ENCODE results near the gene CFAP221.
A peak's percentile ranks its signal among the peaks of the same experiment; 100 is the strongest.

Gene CFAP221

GRCh38 chr2:119548516-119549120, 4.4 kb downstream of the CFAP221 start:
- no peak overlapping the region for H3K4me3 ChIP-seq (ENCODE audit: low read depth, low read length)
- no peak for DNase-seq (ENCODE audit: low read depth)
- TF ChIP-seq, protein P1, sequence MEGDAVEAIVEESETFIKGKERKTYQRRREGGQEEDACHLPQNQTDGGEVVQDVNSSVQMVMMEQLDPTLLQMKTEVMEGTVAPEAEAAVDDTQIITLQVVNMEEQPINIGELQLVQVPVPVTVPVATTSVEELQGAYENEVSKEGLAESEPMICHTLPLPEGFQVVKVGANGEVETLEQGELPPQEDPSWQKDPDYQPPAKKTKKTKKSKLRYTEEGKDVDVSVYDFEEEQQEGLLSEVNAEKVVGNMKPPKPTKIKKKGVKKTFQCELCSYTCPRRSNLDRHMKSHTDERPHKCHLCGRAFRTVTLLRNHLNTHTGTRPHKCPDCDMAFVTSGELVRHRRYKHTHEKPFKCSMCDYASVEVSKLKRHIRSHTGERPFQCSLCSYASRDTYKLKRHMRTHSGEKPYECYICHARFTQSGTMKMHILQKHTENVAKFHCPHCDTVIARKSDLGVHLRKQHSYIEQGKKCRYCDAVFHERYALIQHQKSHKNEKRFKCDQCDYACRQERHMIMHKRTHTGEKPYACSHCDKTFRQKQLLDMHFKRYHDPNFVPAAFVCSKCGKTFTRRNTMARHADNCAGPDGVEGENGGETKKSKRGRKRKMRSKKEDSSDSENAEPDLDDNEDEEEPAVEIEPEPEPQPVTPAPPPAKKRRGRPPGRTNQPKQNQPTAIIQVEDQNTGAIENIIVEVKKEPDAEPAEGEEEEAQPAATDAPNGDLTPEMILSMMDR (conservative IDR thresholded peaks at IDR 0.05; ENCODE audit: low read depth, low read length): no peak

DNA sequence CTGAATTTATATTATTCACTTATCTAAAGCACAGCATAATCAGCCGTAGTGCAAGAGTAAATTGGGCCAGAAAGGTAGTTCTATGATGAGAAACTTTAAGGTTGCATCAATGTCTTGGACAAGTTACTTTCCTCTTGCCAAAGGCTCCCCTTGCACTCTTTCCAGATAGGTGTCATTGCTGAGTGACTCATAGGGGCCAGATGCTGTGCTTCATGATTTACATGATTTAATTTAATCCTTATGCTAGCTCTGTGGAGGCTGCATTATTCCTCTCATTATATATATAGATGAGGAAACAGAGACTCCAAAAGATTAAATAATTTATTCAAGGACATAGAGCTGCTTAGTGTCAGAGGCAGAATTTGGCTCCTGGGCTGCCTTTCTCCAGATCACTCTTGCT, 5.0 kb downstream of the CFAP221 start:
- H3K4me3 ChIP-seq (ENCODE audit: low read depth, low read length): no peak overlapping the region
- TF ChIP-seq, protein P1 (conservative IDR thresholded peaks at IDR 0.05; ENCODE audit: low read depth, low read length): no peak
- peak; percentile 16 for DNase-seq (ENCODE audit: low read depth)

- TF ChIP-seq, protein P1 (conservative IDR thresholded peaks at IDR 0.05; ENCODE audit: low read depth, low read length): no peak
- H3K4me3 ChIP-seq (ENCODE audit: low read depth, low read length): no peak overlapping the region
- no peak for DNase-seq (ENCODE audit: low read depth)
Measured at GRCh38 chr2:119550346-119550745, 6.1 kb downstream of the CFAP221 start.

- H3K4me3 ChIP-seq (ENCODE audit: low read depth, low read length): no peak overlapping the region
- TF ChIP-seq, protein P1 (conservative IDR thresholded peaks at IDR 0.05; ENCODE audit: low read depth, low read length): no peak
- DNase-seq (ENCODE audit: low read depth): no peak
Measured at GRCh38 chr2:119550856-119551255, 6.6 kb downstream of the CFAP221 start.

DNA sequence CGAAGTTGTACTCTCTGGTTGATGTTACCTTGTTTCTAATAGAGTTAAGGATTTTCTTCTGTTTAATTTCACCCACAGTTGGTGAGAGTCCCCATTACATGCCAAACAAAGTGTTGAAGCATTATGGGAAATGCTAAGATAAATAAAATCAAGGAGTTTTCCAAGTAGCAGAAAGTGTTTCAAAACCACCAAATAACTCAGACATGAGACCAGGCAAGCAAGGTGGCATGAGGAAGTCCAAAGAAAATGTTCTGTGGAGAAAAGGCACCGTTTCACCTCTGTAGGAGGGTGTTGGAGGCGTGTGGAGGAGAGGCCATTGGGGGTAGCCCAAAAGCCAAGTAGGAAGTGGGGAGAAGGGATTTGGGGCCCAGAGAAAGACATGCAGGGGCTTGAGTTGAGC, 8.7 kb downstream of the CFAP221 start:
- DNase-seq (ENCODE audit: low read depth): no peak
- H3K4me3 ChIP-seq (ENCODE audit: low read depth, low read length): no peak overlapping the region
- TF ChIP-seq, protein P1 (conservative IDR thresholded peaks at IDR 0.05; ENCODE audit: low read depth, low read length): no peak

DNA sequence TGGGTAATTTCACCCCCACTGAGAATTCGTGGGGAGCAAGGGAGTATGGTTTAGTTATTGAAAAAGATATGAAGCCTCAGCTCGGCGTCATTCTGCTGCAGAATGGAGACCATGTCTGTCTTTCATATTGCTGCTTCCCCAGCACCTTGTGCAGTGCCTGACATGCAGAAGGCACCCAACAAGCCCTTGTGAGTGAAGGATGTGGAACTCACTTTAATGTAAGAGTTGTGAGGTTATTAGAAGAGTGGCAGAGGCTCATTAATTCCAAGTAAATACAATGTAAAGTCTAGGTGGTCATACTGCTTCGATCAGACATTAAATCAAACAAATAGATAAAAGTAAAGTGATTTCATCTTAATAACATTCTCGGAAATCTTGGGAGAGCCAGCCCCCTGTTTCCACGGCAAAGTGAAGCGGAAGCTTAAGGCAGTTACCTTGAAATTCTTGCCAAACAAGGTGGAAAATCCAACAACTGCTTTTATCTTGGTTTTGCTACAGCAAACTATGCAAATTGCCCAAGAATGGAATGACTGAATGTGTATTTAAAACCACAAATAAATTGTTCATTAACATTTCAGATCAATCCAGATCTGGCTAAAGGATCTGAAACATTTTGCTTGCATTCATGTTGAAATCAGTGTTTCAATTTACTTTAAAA, 9.6 kb downstream of the CFAP221 start:
- TF ChIP-seq, protein P1 (conservative IDR thresholded peaks at IDR 0.05; ENCODE audit: low read depth, low read length): no peak
- no peak for DNase-seq (ENCODE audit: low read depth)
- H3K4me3 ChIP-seq (ENCODE audit: low read depth, low read length): no peak overlapping the region

- TF ChIP-seq, protein P1 (conservative IDR thresholded peaks at IDR 0.05; ENCODE audit: low read depth, low read length): no peak
- no peak overlapping the region for H3K4me3 ChIP-seq (ENCODE audit: low read depth, low read length)
- DNase-seq (ENCODE audit: low read depth): no peak
Measured at GRCh38 chr2:119565481-119565880, 21.2 kb downstream of the CFAP221 start.
